Body of pancreas (tissue), 4 donors: ENCODE results near the gene SYNPO. TPM values are rescaled to one million over a fixed set of nuclear protein-coding genes. Genes with fewer than 3 reads are reported as not detected.

Source experiments
- ATAC-seq: fragments of 150-250 bp; one replicate; pipeline ENCODE4 v1.9.1; 2016
- DNase-seq, 4 donors: peaks; one replicate each; pipeline ENCODE4 v3.0.0-alpha.2; 2019
- H3K27ac ChIP-seq, 4 donors: fragments of 200-600 bp; sonication (generic); 1 replicate in 3 of 4; 2 replicates in 1 of 4; pipeline versions ENCODE4 v1.5.1 to v1.6.1; 2016 to 2019; ENCODE audit warnings: mild to moderate bottlenecking in 1 of 4, mixed read lengths in 1 of 4, moderate library complexity in 1 of 4
- H3K27me3 ChIP-seq, 2 donors: fragments of 200-600 bp; sonication (generic); one replicate each; pipeline ENCODE4 v1.6.0; 2016; ENCODE audit warnings: mild to moderate bottlenecking in 1 of 2
- H3K36me3 ChIP-seq, 2 donors: fragments of 200-600 bp; sonication (generic); replicated peaks in 1 of 2; 2 replicates each; pipeline ENCODE4 v1.5.1; 2016; ENCODE audit warnings: low read depth in 2 of 2; ENCODE audit not compliant: insufficient read depth in 1 of 2
- H3K4me1 ChIP-seq: fragments of 200-600 bp; sonication (generic); one replicate; pipeline ENCODE4 v1.6.0; 2016
- H3K4me3 ChIP-seq, 2 donors: fragments of 200-600 bp; sonication (generic); 1 replicate in 1 of 2; 2 replicates in 1 of 2; pipeline ENCODE4 v1.5.1; 2016 to 2019
- H3K9me3 ChIP-seq, 3 donors: fragments of 200-600 bp; sonication (generic); 1 replicate in 2 of 3; 2 replicates in 1 of 3; pipeline ENCODE4 v1.5.1; 2016
- CTCF ChIP-seq, 7 experiments: fragments of 450-650 bp in 4 of 7; fragments of 200-600 bp in 3 of 7; sonication (generic) in 3 of 7; IDR thresholded peaks; one replicate each; pipeline ENCODE4 v1.5.1; 2016 to 2019; ENCODE audit warnings: antibody characterized with exemption in 7 of 7
- POLR2A ChIP-seq, 3 donors: fragments of 450-650 bp; IDR thresholded peaks; one replicate each; pipeline ENCODE4 v1.6.1; 2016; ENCODE audit warnings: antibody characterized with exemption in 3 of 3, mild to moderate bottlenecking in 2 of 3
- WGBS, 2 donors: methylation state at CpG; one replicate each; pipeline ENCODE4 v1.1.5; 2017; 5-methylcytosine and 5-hydroxymethylcytosine counted together
- intact Hi-C: fragments of 100-400 bp; cut with DNase I; formaldehyde crosslinking; loops from one replicate; pipeline ENCODE4 v1.15.1; 2023
- total RNA-seq, 2 donors: library from RNA; depleted of rRNA; stranded (reverse); fragments of >200 nt; gene quantifications; one replicate each; pipeline ENCODE4 v1.1.0, GENCODE V29; 2016

Gene SYNPO
- total RNA-seq, 2 donors from 2014 or later: 18.4 to 40.9 TPM

GRCh38 chr5:150611026-150611425, 29.4 kb upstream of the SYNPO start:
- DNase-seq: no peak
- H3K27me3 ChIP-seq: no peaks in the 10 kb centered on the region
- intact Hi-C loops: no loop called here
- 70 to 73% methylated on average over 6 of the region's 6 CpGs for WGBS, 2 donors
- H3K9me3 ChIP-seq: no peaks in the 10 kb centered on the region
- no peak overlapping the region for H3K4me3 ChIP-seq
- no peak for TF ChIP-seq CTCF (IDR thresholded peaks at IDR 0.05)
- TF ChIP-seq POLR2A (IDR thresholded peaks at IDR 0.05): no peak
- H3K36me3 ChIP-seq: no peaks in the 10 kb centered on the region
- no peak for ATAC-seq
- peaks cover 48% of the 10 kb centered on the region for H3K4me1 ChIP-seq
- peak overlapping the region in 2 of 4 donors; percentile 31 to 88 for H3K27ac ChIP-seq

GRCh38 chr5:150612405-150612804, 28.1 kb upstream of the SYNPO start:
- H3K4me3 ChIP-seq: no peak overlapping the region
- H3K27me3 ChIP-seq: no peaks in the 10 kb centered on the region
- ATAC-seq (no peak), DNase-seq (no peak)
- no peaks in the 10 kb centered on the region for H3K9me3 ChIP-seq
- TF ChIP-seq POLR2A (IDR thresholded peaks at IDR 0.05) (no peak), CTCF (IDR thresholded peaks at IDR 0.05) (no peak)
- H3K36me3 ChIP-seq: no peaks in the 10 kb centered on the region
- peak overlapping the region in 3 of 4 donors; percentile 83 to 92 (median 88) for H3K27ac ChIP-seq
- peaks cover 62% of the 10 kb centered on the region for H3K4me1 ChIP-seq
- WGBS, 2 donors: 33 to 39% methylated on average over 4 of the region's 4 CpGs
- intact Hi-C loops: no loop called here

GRCh38 chr5:150612905-150613670, 27.4 kb upstream of the SYNPO start:
- Histone ChIP-seq H3K4me3 (no peak overlapping the region), H3K27ac (peak overlapping the region; percentile 26 to 92 (median 86)), H3K27me3 (no peaks in the 10 kb centered on the region), H3K4me1 (peaks cover 69% of the 10 kb centered on the region), H3K9me3 (no peaks in the 10 kb centered on the region), H3K36me3 (no peaks in the 10 kb centered on the region)
- 61 to 62% methylated on average over 4 of the region's 4 CpGs for WGBS, 2 donors
- TF ChIP-seq CTCF (IDR thresholded peaks at IDR 0.05): no peak
- no peak for TF ChIP-seq POLR2A (IDR thresholded peaks at IDR 0.05)
- no peak for ATAC-seq
- DNase-seq: peak; percentile 35 to 57 (median 52)
- intact Hi-C loops: no loop called here

GRCh38 chr5:150613991-150614660, 26.3 kb upstream of the SYNPO start:
- no peaks in the 10 kb centered on the region for H3K36me3 ChIP-seq
- DNase-seq: peak; percentile 76 to 89 (median 82)
- peak; percentile 62 for ATAC-seq
- no peaks in the 10 kb centered on the region for H3K9me3 ChIP-seq
- intact Hi-C loops: no loop called here
- H3K27ac ChIP-seq: peak overlapping the region; percentile 50 to 92 (median 86)
- no peaks in the 10 kb centered on the region for H3K27me3 ChIP-seq
- TF ChIP-seq POLR2A (IDR thresholded peaks at IDR 0.05) (peak in 1 of 3 donors; percentile 30), CTCF (IDR thresholded peaks at IDR 0.05) (peak in 6 of 7 experiments; percentile 18 to 56 (median 34))
- WGBS, 2 donors: 26 to 27% methylated on average over 5 to 9 of the region's 9 CpGs
- H3K4me3 ChIP-seq: no peak overlapping the region
- peaks cover 79% of the 10 kb centered on the region for H3K4me1 ChIP-seq
